Activated naive CD8-positive, alpha-beta T cell treated with anti-CD3 and anti-CD28 coated beads, Interleukin-2, amount 50 U/mL, for 24 hours (primary cell): Measurements from ENCODE around the gene NFIB.

Source experiments
- ATAC-seq: fragments of 150-1000 bp; cut with Tn5 transposase; one replicate; pipeline ENCODE4 v1.10.0; 2021
- DNase-seq: peaks from one replicate; pipeline ENCODE4 v3.0.0; 2021
- H3K27ac Mint-ChIP-seq: one replicate; pipeline ENCODE4 v1.8.0; 2021; ENCODE audit warnings: mild to moderate bottlenecking, mixed read lengths
- H3K27me3 Mint-ChIP-seq: one replicate; pipeline ENCODE4 v1.8.0; 2021; ENCODE audit warnings: mixed read lengths
- H3K36me3 Mint-ChIP-seq: one replicate; pipeline ENCODE4 v1.8.0; 2021; ENCODE audit warnings: low read depth, mixed read lengths
- H3K4me1 Mint-ChIP-seq: one replicate; pipeline ENCODE4 v1.8.0; 2021; ENCODE audit warnings: mixed read lengths
- H3K4me3 Mint-ChIP-seq: one replicate; pipeline ENCODE4 v1.8.0; 2021; ENCODE audit warnings: mild to moderate bottlenecking, moderate library complexity, mixed read lengths
- H3K9me3 Mint-ChIP-seq: one replicate; pipeline ENCODE4 v1.8.0; 2021; ENCODE audit warnings: mixed read lengths

NFIB gene

DNA sequence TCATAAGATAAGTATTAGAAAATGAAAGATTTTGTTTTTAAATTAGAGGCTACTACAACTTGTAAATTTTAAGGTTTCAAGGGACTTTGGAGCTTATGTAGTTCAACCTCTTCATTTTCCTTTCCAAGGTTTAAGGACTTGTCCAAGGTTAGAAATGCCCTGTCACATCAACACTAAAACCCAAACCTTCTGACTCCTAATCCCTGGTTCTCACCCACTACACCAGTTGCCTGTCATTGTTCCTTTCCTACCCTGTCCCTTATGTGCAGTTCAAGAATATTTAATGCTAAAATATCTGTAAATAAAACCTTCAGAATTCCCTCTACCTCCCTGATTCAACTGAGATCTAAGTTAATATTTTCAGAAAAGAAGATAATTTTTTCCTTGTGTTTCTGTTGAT, 206.4 kb downstream of the NFIB start:
- DNase-seq = no peak
- Mint-ChIP-seq H3K4me3 (no peak overlapping the region), H3K4me1 (no peaks in the 10 kb centered on the region), H3K9me3 (no peaks in the 10 kb centered on the region), H3K27ac (no peak overlapping the region), H3K27me3 (peaks cover 1% of the 10 kb centered on the region), H3K36me3 (no peaks in the 10 kb centered on the region)
- no peak for ATAC-seq

- H3K9me3 Mint-ChIP-seq = no peaks in the 10 kb centered on the region
- DNase-seq (no peak), ATAC-seq (no peak)
- no peaks in the 10 kb centered on the region for H3K36me3 Mint-ChIP-seq
- no peak overlapping the region for H3K4me3 Mint-ChIP-seq
- H3K4me1 Mint-ChIP-seq = no peaks in the 10 kb centered on the region
- H3K27ac Mint-ChIP-seq = no peak overlapping the region
- peaks cover 1% of the 10 kb centered on the region for H3K27me3 Mint-ChIP-seq
These were observed 207.2 kb downstream of the NFIB start for GRCh38 chr9:14106699-14107098.

DNA sequence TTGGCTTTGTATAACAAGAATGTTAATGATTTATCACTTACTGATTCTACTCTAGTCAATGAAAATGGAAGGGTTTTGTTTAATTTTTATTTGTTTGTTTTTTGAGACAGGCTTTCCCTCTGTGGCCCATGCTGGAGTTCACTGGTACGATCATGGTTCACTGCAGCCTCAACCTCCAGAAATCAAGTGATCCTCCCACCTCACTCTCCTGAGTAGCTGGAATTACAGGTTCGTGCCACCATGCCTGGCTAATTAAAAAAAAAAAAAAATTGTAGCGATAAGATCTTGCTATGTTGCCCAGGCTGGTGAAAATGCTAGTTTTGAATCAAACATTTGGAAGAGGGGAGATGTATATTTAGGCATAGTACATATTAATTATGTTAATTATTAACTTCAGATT, 209.4 kb downstream of the NFIB start:
- H3K4me3 Mint-ChIP-seq = no peak overlapping the region
- no peaks in the 10 kb centered on the region for H3K9me3 Mint-ChIP-seq
- ATAC-seq (no peak), DNase-seq (no peak)
- peaks cover 1% of the 10 kb centered on the region for H3K27me3 Mint-ChIP-seq
- no peaks in the 10 kb centered on the region for H3K36me3 Mint-ChIP-seq
- no peaks in the 10 kb centered on the region for H3K4me1 Mint-ChIP-seq
- H3K27ac Mint-ChIP-seq = no peak overlapping the region

GRCh38 chr9:14103115-14103514, 210.8 kb downstream of the NFIB start:
- Mint-ChIP-seq H3K4me1 (no peaks in the 10 kb centered on the region), H3K9me3 (no peaks in the 10 kb centered on the region), H3K27me3 (peaks cover 1% of the 10 kb centered on the region), H3K4me3 (no peak overlapping the region), H3K27ac (no peak overlapping the region), H3K36me3 (no peaks in the 10 kb centered on the region)
- no peak for DNase-seq
- ATAC-seq = no peak

DNA sequence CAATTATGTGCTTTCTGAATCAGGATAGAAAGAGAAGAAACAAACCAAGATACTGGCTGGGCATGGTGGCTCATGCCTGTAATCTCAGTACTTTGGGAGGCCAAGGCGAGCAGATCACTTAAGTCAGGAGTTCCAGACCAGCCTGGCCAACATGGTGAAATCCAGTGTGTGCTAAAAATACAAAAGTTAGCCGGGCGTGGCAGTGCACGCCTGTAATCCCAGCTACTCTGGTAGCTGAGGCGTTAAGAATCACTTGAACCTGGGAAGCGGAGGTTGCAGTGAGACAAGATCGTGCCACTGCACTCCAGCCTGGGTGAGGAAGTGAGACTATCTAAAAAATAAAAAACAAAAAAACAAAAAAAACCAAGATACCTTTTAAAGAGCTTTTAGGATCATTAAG, 214.2 kb downstream of the NFIB start:
- no peak overlapping the region for H3K4me3 Mint-ChIP-seq
- no peaks in the 10 kb centered on the region for H3K36me3 Mint-ChIP-seq

GRCh38 chr9:14098486-14099180, 215.3 kb downstream of the NFIB start:
- Mint-ChIP-seq H3K36me3 (no peaks in the 10 kb centered on the region), H3K27ac (no peak overlapping the region), H3K4me1 (no peaks in the 10 kb centered on the region), H3K27me3 (no peaks in the 10 kb centered on the region), H3K9me3 (peaks cover 3% of the 10 kb centered on the region), H3K4me3 (no peak overlapping the region)
- ATAC-seq = no peak
- no peak for DNase-seq

More for the DNA sequence above, 214.2 kb downstream of the NFIB start:
- Mint-ChIP-seq H3K27ac (no peak overlapping the region), H3K4me1 (no peaks in the 10 kb centered on the region), H3K27me3 (no peaks in the 10 kb centered on the region), H3K9me3 (peaks cover 3% of the 10 kb centered on the region)
- DNase-seq (no peak), ATAC-seq (no peak)

DNA sequence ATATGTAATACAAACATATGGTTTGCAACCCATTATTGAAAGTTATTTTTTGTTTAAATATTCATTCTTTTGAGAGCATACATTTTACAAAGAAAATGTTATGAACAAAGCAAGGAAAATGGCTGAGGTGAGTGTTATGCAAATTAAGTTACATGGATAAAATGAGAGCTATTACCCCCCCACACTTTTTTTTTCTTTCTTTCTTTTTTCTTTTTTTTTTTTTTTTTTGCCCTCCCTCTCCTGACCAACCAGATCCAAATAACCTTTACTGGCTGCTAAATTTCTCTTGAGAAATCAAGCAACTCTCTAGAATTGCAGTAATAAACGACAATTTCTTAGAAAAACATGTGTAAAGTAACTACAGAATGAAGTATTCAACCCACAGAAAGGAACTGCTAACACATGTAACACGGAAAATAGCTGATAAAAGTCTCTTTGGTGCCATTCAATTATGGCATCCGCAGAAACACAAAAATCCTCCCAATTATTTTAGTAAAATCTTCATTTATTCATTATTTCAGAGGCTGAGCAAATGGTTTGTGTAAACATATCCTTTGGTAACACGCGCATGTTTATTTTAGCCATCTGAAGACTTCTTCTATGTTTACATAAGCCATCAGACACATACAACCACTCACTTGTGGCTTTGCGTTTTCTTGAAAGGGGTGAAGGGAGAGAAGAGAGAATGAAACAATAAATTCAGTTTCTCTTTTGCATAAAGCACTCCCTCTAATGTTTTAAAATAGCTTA, 216.1 kb downstream of the NFIB start:
- no peak overlapping the region for H3K4me3 Mint-ChIP-seq
- ATAC-seq (no peak), DNase-seq (no peak)
- H3K4me1 Mint-ChIP-seq = no peaks in the 10 kb centered on the region
- H3K36me3 Mint-ChIP-seq = no peaks in the 10 kb centered on the region
- peaks cover 3% of the 10 kb centered on the region for H3K9me3 Mint-ChIP-seq
- H3K27ac Mint-ChIP-seq = no peak overlapping the region
- H3K27me3 Mint-ChIP-seq = no peaks in the 10 kb centered on the region

GRCh38 chr9:14097215-14097614, 216.7 kb downstream of the NFIB start:
- ATAC-seq (no peak), DNase-seq (no peak)
- H3K36me3 Mint-ChIP-seq = no peaks in the 10 kb centered on the region
- H3K27ac Mint-ChIP-seq = no peak overlapping the region
- peaks cover 3% of the 10 kb centered on the region for H3K9me3 Mint-ChIP-seq
- H3K4me1 Mint-ChIP-seq = no peaks in the 10 kb centered on the region
- H3K4me3 Mint-ChIP-seq = no peak overlapping the region
- no peaks in the 10 kb centered on the region for H3K27me3 Mint-ChIP-seq

GRCh38 chr9:14096258-14096922, 217.6 kb downstream of the NFIB start:
- ATAC-seq (no peak), DNase-seq (no peak)
- Mint-ChIP-seq H3K9me3 (peaks cover 3% of the 10 kb centered on the region), H3K27ac (no peak overlapping the region), H3K36me3 (no peaks in the 10 kb centered on the region), H3K4me3 (no peak overlapping the region), H3K4me1 (no peaks in the 10 kb centered on the region), H3K27me3 (no peaks in the 10 kb centered on the region)

- Mint-ChIP-seq H3K27me3 (no peaks in the 10 kb centered on the region), H3K36me3 (no peaks in the 10 kb centered on the region), H3K9me3 (peaks cover 3% of the 10 kb centered on the region), H3K4me1 (no peaks in the 10 kb centered on the region), H3K4me3 (no peak overlapping the region), H3K27ac (no peak overlapping the region)
- DNase-seq (no peak), ATAC-seq (no peak)
These were observed 218.7 kb downstream of the NFIB start for GRCh38 chr9:14095277-14095676.

DNA sequence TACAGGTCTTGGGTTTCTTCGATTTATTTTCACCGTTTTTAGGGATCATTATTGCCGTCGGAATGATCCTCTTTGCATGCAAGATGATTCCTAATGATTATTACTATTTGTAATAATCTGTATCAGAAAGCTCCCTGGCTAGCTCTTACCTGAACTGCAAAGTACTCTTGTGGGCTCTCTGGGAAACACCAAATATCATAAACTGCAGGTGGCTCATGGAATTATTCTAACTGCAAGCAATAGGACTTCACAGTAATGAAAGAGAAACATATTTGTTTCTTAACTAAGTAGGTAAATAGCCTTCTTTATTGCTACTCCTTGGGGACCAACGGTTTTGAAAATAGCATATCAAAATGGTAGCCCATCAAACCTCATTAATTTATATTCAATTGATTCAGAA, 219.4 kb downstream of the NFIB start:
- H3K27ac Mint-ChIP-seq = no peak overlapping the region
- no peak for DNase-seq
- no peaks in the 10 kb centered on the region for H3K27me3 Mint-ChIP-seq
- no peaks in the 10 kb centered on the region for H3K4me1 Mint-ChIP-seq
- H3K4me3 Mint-ChIP-seq = no peak overlapping the region
- peaks cover 3% of the 10 kb centered on the region for H3K9me3 Mint-ChIP-seq
- ATAC-seq = no peak
- no peaks in the 10 kb centered on the region for H3K36me3 Mint-ChIP-seq

- DNase-seq (no peak), ATAC-seq (no peak)
- no peaks in the 10 kb centered on the region for H3K4me1 Mint-ChIP-seq
- H3K9me3 Mint-ChIP-seq = peaks cover 3% of the 10 kb centered on the region
- no peak overlapping the region for H3K27ac Mint-ChIP-seq
- H3K27me3 Mint-ChIP-seq = no peaks in the 10 kb centered on the region
- no peaks in the 10 kb centered on the region for H3K36me3 Mint-ChIP-seq
- H3K4me3 Mint-ChIP-seq = no peak overlapping the region
These were observed 221.6 kb downstream of the NFIB start for GRCh38 chr9:14092344-14092743.

DNA sequence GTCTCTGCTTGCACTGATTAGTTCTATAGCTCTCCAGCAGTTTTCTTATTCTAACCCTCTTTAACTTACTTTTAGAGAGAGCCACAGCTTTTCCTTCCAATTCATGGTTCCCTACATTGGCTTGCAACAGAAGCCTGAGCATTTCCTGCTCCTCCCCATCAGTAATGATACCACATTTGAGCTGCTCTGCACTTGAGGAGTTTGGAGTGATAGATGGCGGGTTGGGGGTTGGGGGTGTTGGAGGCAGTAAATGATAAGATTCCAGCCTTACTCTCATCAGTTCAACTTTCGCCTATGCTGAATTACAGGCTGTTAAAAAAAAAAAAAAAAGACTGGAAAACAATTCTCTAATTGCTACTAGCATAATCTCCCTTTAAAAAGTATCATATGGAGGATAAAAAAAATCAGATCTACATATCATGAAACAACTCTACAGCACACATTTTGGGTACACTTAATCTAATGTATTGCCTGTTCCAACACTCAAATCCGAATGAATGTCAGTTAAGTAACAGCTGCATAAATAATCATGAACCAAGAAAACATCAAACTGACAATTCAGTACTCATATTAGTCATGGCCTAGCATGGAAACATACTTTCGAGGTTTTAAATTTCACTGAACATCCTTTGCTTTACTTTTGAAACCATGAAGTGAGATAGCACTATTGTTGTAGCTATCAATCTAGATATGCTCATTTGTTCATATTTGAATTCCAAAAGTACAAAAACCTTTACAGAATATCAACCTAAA, 224.7 kb downstream of the NFIB start:
- H3K4me3 Mint-ChIP-seq = no peak overlapping the region
- no peaks in the 10 kb centered on the region for H3K9me3 Mint-ChIP-seq
- no peaks in the 10 kb centered on the region for H3K27me3 Mint-ChIP-seq
- no peaks in the 10 kb centered on the region for H3K36me3 Mint-ChIP-seq
- ATAC-seq = no peak
- DNase-seq = no peak
- no peaks in the 10 kb centered on the region for H3K4me1 Mint-ChIP-seq
- H3K27ac Mint-ChIP-seq = no peak overlapping the region

DNA sequence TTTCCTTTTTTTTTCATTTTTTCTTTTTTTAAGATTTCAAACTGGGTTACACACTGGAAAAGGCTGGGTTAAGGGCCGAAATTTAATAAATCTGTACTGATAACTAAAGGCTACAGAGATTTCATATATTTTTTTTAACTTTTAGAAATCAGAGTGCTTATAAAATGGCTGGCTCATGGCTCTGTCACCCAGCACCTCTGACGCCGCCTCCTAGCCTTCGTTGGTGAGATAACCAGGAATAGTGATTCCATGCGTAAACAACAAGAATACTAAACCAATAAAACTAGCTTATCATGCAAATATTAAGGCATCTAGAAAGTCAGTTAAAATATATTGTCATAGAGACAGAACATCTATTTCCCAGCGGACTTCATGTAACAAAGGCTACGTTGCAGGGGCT, 226.4 kb downstream of the NFIB start:
- H3K4me1 Mint-ChIP-seq = no peaks in the 10 kb centered on the region
- no peaks in the 10 kb centered on the region for H3K27me3 Mint-ChIP-seq
- DNase-seq (no peak), ATAC-seq (no peak)
- H3K27ac Mint-ChIP-seq = no peak overlapping the region
- H3K9me3 Mint-ChIP-seq = no peaks in the 10 kb centered on the region
- H3K36me3 Mint-ChIP-seq = no peaks in the 10 kb centered on the region
- no peak overlapping the region for H3K4me3 Mint-ChIP-seq
